ENCODE results near the gene TTLL5.

DNA sequence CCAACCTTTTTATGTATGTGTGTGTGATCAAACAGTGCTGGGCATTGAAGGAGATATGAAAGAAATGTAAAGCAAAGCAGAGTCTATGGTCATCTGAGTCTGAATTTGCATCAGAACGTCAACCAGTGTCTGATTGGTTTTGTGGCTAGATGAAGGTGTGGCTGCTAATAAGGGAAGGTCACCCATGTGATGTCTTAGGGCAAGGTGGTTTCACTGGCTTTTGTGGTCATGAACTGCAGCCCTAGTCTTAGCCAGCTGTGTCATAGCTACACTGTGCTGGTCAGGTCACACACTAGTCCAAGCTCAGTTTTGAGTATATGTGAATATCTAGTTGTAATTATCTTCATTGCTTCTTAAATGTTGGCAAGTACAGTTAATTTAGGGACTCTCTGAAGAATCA is 214.9 kb downstream of the TTLL5 start:
- TF ChIP-seq SMC3 (IDR thresholded peaks at IDR 0.05; ENCODE audit: low read depth, low read length): no peak
- no peak for TF ChIP-seq RAD21 (IDR thresholded peaks at IDR 0.05; ENCODE audit: low read length)
- TF ChIP-seq, protein P1, sequence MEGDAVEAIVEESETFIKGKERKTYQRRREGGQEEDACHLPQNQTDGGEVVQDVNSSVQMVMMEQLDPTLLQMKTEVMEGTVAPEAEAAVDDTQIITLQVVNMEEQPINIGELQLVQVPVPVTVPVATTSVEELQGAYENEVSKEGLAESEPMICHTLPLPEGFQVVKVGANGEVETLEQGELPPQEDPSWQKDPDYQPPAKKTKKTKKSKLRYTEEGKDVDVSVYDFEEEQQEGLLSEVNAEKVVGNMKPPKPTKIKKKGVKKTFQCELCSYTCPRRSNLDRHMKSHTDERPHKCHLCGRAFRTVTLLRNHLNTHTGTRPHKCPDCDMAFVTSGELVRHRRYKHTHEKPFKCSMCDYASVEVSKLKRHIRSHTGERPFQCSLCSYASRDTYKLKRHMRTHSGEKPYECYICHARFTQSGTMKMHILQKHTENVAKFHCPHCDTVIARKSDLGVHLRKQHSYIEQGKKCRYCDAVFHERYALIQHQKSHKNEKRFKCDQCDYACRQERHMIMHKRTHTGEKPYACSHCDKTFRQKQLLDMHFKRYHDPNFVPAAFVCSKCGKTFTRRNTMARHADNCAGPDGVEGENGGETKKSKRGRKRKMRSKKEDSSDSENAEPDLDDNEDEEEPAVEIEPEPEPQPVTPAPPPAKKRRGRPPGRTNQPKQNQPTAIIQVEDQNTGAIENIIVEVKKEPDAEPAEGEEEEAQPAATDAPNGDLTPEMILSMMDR (IDR thresholded peaks at IDR 0.05): no peak
- TF ChIP-seq YY1 (IDR thresholded peaks at IDR 0.05; ENCODE audit: low read depth): no peak
- TF ChIP-seq, protein P2, sequence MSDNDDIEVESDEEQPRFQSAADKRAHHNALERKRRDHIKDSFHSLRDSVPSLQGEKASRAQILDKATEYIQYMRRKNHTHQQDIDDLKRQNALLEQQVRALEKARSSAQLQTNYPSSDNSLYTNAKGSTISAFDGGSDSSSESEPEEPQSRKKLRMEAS (IDR thresholded peaks at IDR 0.05; ENCODE audit: low read depth): no peak
- no peak for TF ChIP-seq MEF2A (IDR thresholded peaks at IDR 0.05; ENCODE audit: borderline replicate concordance, low read depth)
- TF ChIP-seq ELF1 (IDR thresholded peaks at IDR 0.05): no peak

All from SK-N-SH (cell line).